Spleen (tissue), 7 donors: ENCODE results near the gene TSPAN9.

Source experiments
- POLR2A ChIP-seq, 3 donors: fragments of 450-650 bp; IDR thresholded peaks; one replicate each; pipeline ENCODE4 v1.5.1; 2017; ENCODE audit warnings: antibody characterized with exemption in 3 of 3, mild to moderate bottlenecking in 1 of 3
- POLR2AphosphoS5 ChIP-seq, 3 donors: sonication (generic); formaldehyde crosslinking; IDR thresholded peaks; one replicate each; pipeline ENCODE4 v1.5.1; 2017; ENCODE audit warnings: antibody characterized with exemption in 3 of 3
- TF ChIP-seq, protein P1 (sequence below), 11 experiments: fragments of 200-600 bp in 7 of 11; fragments of 450-650 bp in 4 of 11; sonication (generic) in 4 of 11; IDR thresholded peaks in 8 of 11; conservative IDR thresholded peaks in 3 of 11; 1 replicate in 7 of 11; 2 replicates in 4 of 11; pipeline versions ENCODE4 v1.4.0 to v1.8.0; 2016 to 2021; ENCODE audit warnings: antibody characterized with exemption in 11 of 11, inconsistent platforms in 4 of 11, mild to moderate bottlenecking in 1 of 11
- donor health status: DM: no; HTN: no; CAD: no; lungs with moderate emphysema.
- donor health status: DM: no; HTN: no; CAD: no.
- donor health status: DM: no; HTN: no; CAD: no.

DNA sequence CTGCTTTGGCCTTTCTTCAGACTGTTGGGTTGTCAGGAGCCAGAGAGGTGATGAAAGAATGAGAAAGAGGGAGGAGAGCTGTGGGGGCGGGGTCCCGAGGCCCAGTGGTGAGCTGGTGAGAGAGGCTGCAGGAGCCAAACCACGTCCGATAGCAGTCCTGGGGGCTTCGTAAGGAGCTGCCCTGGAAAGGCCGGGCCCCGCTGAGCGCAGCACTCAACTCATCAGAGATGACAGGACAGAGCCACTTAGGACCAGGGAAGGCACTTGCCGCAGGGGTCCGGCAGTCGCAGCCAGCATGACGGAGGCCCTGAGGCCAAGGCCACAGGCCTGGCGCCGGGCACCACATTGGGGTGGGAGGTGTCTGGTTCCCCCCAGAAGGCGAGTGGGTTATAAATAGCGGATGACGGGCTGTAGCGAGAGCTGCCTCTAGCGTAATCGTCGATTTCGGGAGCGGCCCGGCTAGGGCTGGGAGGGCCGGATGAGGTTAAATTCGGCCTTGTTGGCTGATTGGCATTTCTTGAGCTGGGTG lies 179.0 kb downstream of the TSPAN9 start:
- TF ChIP-seq, protein P1, sequence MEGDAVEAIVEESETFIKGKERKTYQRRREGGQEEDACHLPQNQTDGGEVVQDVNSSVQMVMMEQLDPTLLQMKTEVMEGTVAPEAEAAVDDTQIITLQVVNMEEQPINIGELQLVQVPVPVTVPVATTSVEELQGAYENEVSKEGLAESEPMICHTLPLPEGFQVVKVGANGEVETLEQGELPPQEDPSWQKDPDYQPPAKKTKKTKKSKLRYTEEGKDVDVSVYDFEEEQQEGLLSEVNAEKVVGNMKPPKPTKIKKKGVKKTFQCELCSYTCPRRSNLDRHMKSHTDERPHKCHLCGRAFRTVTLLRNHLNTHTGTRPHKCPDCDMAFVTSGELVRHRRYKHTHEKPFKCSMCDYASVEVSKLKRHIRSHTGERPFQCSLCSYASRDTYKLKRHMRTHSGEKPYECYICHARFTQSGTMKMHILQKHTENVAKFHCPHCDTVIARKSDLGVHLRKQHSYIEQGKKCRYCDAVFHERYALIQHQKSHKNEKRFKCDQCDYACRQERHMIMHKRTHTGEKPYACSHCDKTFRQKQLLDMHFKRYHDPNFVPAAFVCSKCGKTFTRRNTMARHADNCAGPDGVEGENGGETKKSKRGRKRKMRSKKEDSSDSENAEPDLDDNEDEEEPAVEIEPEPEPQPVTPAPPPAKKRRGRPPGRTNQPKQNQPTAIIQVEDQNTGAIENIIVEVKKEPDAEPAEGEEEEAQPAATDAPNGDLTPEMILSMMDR (IDR thresholded peaks at IDR 0.05 in 8 of 11, conservative IDR thresholded peaks at IDR 0.05 in 3 of 11), result no peak
- TF ChIP-seq POLR2AphosphoS5 (IDR thresholded peaks at IDR 0.05), result peak; percentile 25 to 83 (median 75)
- TF ChIP-seq POLR2A (IDR thresholded peaks at IDR 0.05), result no peak
